HG02884 (cell line): Measurements from ENCODE around the gene PGC.
"Not testable (repeated sequence)": the region's sequence is repeated elsewhere in the genome, so short reads cannot be mapped to it uniquely, and the experiment has no call there.

Experiments
- ATAC-seq: cut with Tn5 transposase; IDR thresholded peaks from one replicate; pipeline ENCODE4 v1.9.1; 2021; ENCODE audit warnings: mild to moderate bottlenecking, moderate library complexity; ENCODE audit not compliant: unreplicated experiment

Gene PGC

DNA sequence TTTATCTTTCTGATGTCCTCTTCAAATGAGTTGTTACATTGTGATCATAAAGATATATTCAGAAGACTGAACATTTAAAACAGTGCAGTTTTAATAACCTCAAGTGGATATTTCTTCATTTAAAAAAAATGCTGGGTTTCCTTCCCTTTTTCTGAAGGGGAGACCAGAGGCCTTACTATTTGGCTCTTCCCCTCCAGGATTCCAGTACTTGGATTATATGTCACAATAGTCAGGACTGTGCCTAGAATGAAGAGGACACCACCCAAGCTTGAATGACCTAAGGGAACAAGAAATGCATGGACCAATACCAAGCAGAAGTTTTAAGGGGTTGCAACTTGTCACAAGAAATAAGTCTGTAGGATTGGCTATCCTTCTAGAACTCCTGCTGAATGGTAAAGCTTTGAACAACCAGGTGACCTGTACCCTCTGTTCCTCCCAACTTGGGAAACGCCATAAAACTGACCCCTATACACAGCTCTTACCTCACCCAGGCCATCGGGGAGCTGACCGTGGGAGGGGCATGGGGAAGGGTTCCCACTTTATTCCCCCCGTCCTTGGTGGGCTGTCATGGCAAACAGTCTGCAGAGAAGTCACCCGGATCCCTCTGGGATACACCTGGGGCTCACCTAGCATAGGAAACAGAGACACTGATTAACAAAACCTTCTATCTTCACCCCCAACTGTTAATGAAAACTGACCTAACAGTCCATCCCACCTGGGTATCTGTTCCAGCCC, 30.5 kb upstream of the PGC start:
- no peak for ATAC-seq

DNA sequence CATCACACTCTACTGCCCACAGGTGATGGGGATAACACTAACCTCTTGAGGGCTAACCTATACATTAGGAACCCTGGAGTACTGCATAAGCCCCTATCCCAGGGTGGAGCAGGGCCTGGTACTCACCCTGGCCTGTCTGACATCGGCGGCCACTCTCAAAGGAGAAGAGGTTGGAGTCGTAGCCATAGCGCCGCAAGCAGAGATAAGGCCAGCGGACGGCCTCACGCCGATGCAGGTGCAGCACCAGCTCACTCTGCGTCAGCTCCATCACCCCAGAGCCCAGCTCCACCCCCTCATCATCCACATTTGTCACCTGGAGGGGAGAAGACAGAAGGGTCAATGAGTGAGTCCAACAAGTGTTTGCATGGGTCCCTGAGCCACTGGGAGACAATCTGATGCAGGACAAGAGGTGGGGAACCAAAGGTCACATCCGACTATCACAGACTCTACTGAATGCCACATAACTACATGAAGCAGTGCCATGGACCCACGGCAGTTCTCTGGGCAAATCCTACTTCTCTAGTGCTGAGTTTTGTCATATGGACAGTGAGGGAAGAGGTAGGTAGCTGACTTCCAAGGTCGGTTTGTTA, 28.2 kb upstream of the PGC start:
- ATAC-seq, result no peak

DNA sequence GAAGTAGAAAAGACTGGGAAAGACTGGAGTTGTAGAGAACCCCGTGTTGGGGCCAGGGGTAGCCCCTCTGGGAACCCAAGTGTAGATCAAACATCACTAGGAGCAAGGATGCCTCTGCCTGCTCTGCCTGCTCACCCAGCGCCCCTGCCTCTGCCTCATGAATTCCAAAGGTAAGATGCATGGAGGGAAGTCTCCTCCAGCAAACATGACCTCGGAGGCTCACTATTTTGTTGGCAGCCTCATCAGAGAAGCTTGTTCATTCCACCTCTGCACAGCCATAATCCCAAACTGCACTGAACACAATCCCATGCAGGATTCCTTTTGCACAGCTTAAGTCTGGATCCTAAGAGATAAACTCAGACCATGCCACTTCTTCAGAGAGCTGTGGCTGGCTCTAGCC, 27.6 kb upstream of the PGC start:
- no peak for ATAC-seq

DNA sequence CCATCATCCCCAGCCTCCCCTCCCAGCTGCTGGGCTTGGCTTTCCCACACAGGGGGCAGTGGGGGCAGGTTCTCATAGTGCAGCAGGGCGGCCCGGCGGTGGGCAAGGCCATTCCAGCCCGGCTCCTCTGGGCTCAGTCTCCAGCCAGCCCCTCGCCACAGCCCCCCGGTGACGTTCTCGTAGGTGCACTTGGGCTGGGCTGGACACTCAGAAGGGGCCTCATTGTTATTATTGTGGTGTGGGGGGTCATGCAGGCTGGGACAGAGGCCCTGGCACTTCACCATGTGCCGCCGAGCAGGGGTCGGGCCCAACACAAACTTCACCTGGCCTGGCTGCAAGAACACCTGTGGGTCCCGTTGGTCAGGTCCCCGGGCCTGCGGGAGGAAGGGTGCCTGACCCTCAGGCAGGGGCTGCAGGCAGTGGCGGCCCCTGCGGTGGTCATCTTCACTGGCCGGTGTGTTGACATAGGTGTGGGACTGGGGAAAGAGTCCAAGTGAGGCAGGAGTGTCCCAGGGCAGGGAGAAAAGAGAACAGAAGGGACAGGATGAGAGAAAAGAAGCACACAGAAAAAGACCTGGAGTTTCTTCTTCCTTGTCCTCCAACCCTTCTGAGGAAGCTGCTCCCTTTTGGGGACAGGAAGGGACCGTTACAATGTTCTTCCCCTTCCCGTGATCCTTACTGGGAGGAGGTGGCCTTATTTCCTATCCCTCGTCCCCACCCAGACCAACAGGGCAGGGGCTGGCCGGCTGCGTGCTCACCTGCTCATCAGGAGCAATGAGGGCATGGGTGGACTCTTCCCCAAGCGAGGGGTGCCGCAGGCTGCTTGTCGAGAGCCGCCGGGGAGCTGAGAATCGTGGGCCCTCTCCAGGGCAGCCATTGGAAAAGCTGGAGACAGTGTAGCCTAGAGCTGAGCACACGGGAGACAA, 24.1 kb upstream of the PGC start:
- no peak for ATAC-seq

DNA sequence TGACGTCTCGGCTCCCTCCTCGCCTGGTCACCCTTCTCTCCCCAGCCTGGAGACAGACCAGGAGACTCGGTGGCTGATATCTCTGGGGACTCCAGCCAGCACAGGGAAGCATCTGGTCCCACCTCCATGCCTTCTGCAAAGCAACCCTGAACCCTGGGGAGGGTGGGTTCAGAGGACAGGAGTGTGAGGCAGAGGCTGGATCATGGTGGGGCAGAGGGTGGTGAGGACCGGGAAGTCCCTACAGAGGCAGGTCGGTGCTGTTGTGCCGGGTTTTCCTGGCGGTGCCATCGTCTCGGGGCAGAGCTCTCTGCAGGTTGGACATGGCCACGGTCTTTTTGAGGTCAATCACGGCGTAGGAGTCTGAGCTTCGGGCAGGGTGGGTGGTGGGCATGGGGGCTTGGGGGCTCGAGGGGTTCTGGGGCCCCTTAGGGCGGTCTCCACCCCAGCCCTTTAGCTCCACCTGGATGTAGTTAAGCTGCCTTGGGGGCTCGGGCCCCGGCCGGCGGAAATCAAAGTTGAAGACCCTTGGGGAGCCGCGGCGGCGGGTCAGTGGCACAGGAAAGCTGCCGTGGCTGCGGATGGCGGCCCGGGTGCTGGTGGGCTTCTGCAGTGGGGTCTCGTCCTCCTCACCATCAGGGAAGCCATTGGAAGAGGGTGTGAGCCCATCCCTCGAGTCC, 23.3 kb upstream of the PGC start:
- no peak for ATAC-seq

DNA sequence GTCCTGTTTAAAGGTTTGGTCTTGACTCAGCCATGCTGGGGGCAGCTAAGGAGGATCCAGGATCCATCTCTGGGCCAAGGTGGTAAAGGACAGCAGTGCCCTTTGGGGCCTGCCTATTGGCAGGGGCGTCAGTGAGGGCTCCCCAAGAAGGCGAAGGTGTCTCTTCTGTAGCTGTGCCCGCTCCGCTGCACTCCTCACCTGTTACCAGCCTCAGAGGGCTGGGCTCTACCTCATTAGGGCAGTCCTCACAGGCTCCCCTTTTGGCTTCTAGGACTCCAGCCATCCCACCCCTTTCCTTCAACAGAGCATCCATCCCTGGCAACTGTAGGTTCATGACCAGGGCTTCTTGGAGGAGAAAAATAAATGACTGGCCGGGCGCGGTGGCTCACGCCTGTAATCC, 22.2 kb upstream of the PGC start:
- ATAC-seq, result no peak

DNA sequence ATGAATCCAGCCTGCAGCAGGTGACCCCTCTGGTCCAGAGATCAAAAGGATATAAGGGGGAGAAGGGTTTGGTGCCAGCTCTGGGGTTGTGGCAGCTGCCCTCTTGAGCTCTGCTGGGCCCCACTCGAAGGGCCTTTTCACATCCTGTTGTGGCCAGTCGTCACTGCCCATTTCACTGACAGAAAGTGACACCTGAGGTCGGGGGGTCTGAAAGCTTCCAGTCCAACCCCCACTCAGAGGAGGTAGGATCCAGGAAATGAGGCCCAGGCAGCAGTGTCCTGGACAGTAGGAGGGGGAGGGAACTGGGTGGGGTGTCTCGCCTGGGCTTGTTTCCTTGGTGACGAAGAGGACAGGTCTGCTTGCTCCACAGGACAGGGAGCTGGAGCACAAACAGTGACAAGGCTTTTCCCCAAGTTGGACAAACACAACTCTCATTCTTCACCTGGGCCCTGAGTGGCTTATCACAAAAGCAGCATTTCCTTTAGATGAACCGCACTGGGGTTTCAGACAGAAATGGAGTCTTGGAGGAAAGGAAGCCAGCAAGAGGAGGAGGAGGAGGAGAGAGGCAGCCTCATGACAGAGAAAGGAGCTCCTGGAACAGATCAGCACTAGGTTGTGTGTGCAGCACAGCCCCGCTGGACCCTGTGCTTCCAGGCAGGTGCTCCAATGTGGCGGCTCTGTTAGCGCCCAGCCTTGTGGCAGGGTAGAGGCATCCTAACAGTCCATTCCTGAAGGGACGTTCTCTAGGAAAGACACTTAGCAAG, 21.5 kb upstream of the PGC start:
- no peak for ATAC-seq

DNA sequence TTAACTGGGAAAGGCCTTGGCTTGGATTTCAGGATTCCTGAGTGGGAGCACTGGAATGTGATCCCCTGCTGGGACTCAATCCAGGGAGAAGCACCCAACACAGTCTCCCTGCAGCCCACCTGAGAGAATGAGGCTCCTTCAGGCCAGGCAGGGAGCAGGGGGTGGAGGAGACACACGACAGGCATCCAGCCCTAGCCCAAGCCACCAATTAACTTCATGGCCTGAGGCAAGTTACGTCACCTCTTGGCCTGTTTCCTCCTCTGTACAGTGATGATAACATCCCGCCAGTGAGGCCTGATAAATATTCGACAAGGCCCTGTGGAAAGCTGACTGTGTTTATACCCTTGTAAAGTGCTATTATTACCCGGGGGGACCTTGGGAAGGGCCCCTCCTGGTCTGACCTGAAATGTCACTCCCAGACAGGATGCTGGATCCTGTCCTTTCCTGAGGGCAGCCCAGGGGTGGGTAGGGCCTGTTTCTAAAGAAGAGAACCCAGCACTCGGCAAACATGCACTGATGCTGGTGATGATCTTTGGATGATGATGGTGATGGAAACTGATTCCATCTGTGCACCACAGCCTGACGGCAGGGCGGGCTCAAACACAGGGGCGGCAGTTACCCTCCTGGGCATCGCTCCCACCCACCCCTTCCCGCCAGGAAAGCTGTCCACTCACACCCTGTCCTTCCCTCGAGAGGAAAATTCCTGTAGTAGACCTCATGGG, 20.1 kb upstream of the PGC start:
- no peak for ATAC-seq

DNA sequence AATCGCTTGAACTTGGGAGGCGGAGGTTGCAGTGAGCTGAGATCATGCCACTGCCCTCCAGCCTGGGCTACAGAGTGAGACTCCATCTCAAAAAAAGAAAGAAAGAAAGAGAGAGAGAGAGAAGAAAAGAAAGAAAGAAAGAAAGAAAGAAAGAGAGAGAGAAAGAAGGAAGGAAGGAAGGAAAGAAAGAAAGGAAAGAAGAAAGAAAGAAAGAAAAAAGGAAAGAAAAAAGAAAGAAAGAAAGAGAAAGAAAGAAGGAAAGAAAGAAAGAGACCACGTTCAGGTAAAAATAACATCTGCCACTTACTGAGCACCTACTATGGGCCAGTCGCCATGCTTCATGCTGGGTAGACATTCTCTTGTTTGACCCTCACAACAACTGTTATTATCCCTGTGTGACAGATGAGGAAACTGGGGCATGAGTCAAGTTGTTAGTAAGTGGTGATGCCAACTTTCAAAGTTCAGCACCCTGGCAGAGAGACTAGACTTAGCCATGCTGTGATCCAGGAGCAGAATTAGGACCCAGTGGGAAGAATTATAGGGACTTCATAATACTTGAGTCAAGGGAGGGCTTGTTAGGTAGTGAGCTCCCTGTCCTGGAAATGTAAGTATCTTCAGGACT, 19.0 kb upstream of the PGC start:
- ATAC-seq, result not testable (repeated sequence)

DNA sequence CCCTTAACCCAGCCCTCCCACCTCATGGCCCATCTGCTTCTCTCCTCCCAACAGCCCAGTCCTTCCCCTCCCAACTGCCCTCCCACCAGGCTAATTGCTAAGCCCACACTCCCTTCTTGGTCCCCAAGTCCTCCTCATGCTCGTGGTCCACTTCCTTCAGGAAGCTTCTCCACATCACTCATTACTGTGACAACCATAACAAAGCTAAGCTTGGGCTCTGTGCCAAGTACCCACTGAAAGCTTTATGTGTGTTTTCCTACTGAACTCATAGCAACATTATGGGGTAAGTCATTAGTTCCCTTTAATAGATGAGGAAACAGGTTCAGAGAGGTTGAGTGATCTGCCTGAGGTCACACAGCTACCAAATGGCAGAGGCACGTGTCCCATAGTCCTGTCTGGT, 16.3 kb upstream of the PGC start:
- no peak for ATAC-seq

DNA sequence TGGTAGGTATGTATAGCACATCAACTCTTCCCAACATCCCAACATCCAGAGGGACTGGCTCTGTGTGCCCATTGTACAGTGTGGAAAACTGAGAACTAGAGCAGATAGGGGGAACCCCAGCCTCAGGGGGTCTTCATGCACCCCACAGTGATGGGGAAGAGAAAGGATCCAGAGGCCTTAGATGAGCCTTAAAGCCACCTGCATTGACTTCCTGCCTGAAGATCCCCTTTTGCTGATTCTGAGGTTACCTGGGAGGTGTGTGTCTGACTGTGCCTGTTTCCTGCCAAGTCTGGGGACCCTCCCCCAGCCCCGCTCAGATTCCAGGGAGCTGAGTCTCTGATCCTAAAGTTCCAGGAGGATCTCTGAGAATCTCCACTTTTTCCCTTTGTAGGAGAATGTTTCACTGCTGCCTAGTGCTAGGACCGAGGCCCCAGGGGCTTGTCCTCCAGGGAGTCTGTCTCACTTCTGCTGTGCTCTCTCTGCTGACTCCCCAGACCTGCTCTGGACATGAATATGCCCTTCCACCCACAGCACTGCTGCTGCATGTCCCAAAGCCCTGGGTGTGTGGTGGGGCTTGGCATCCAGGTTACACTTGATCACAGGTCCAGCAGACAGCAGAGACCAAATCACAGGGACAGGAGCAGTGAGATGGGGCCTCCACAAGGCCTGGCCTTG, 12.8 kb upstream of the PGC start:
- no peak for ATAC-seq

DNA sequence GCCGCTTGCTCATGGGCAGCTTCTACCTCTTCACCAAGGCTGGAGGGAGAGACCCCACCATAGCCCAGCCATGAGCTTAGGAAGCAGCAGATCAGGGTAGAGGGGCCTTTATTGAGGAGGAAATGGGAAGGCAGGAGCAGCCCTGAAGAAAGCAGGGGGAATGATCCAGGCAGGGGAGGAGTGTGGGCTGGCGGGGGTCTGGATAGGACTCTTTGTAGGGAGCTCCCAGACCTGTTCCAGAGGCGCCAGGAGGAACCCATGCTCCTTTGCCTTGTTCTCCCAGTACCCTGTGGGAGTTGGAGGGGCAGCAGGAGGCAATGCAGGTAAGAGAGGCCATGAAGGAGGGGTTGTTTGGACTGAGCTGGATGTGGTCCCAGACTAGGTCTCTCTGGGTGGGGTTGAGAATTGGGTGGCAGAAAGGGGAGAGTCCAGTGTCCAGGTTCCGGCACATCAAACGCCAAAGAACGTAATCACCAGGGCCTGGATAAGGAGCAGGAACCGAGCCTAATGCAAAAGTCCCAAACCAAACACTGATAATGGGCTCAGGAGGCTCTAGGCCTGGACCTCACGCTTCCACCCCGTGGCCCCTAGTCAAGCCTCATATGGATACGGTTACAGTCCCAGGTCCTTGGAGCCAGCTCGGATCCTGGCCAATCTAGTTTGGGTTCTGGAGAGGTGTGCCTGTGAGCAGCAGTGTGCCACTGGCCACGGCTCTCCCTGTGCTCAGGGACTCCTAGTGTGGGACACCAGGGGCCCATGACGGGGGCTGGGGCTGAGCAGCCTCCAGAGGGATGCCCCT, 12.1 kb upstream of the PGC start:
- ATAC-seq, result no peak

DNA sequence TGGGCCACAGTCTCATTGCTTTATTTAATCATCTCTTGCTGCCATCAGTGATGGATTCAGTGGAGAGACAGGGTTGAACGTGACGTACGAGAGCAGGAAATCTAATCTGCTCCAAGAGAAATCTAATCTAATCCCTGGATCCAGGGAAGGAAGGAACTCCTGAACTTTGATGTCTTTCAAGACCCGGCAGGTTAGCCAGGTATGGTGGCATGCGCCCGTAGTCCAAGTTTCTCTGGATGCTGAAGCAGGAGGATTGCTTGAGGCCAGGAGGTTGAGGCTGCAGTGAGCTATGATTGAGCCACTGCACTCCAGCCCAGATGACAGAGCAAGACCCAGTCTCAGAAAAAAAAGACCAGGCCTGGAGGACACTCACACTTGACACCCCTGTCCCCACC, 11.4 kb upstream of the PGC start:
- no peak for ATAC-seq

DNA sequence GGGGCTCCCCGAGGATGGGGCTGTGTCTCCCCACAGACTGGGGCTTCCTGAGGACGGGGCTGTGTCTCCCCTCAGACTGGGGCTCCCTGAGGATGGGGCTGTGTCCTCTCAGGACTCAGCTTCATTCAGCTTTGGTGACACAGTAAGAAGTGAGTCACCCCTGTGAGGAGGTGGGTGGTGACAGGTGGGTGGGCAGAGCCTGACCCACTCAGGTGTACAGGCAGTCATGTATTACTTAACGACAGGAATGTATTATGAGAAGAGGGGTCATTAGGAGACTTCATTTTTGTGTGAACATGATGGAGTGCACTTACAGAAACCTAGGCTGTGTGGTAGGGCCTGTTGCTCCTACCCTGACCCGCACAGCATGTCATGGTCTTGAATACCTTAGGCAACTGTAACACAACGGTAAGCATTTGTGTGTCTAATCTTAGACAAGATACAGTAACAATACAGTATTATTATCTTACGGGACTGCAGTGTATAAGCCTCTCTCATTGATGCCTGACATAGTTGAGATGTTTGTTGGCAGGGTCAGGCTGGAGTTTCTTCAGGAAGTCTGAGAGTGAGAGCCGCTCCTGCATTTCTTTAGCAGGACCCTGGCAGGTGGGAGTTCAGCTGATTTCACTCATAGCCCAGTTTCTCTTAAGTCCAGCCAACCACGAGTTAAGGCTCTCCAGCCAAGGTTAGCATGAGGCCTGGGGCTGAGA, 10.9 kb upstream of the PGC start:
- no peak for ATAC-seq

DNA sequence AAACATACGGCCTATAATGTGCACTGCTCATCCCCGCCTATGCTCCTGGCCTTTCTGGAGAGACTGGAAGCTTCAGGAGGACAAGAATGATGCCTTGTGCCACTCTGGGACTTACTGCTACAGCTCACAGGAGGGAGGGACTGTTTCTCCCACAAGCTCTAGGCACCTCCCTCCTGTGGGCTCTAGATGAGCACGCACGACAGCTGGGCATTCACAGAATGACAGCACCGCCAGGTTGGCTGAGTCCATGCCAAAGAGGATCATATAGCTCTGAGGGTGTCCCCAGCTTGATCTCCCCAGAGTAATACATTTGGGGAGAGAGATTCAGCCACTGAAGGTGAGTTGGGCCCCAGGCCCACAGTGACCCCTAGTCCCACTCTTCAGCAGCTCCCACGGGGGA, 10.1 kb upstream of the PGC start:
- no peak for ATAC-seq

DNA sequence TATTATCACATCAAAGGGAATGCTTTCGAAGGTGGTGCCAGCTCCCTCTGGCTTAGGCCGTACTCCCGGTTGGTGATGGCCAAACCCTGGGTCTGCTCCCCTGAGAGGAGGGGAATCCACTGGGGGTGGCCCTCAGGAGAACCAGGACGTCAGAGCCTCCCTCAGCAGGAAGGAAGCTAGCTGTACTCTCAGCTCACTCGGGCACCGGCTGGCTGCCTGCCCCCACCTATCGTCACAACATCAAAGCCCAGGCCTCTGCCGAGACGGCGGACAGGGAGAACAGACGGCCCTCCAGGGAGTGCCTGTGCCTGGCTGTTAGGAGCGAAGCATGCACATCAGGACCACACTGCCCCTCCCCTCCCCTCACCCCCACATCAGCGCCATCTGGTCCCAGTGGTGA, 9.2 kb upstream of the PGC start:
- no peak for ATAC-seq

DNA sequence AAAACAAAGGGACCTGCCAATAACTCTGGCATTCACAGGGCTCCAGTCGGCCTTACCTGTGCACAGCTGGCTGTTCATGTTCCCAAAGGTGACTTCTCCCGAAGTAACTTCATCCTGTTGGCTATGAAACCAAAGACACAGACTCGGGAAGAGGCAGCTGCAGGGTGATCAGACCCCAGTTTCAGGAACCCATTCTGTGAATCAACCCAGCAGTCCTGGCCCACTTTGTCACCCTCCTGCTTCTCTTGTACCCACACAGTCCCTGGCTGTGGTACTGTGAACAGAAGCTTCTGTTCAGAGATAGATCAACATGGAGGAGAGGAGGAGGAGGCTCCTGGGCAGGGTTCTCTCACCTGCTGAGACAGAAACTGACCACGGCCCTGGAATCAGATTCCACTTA, 8.7 kb upstream of the PGC start:
- ATAC-seq, result no peak

DNA sequence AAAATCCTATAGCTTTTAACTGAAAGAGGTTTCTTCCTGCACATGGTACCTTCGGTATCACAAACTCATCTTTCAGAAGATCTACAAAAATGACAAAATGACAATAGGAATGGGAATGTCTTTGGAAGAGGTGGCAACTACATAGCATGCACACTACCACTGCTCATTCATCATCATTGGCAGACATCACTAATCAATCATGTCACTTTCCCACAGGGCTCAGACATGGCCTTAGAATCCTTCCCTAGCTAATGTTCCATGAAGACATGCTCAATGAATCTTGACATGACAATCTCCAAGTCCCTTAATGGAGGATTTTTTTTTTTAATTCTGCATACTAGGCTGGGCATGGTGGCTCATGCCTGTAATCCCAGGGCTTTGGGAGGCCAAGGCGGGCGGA, 3.2 kb upstream of the PGC start:
- no peak for ATAC-seq
